Gastrocnemius medialis (tissue), 4 donors: ENCODE measurements around the gene GYPC.

Experiments used
- CTCF ChIP-seq, 5 experiments: fragments of 450-650 bp in 3 of 5; fragments of 200-600 bp in 2 of 5; sonication (generic) in 2 of 5; IDR thresholded peaks in 4 of 5; conservative IDR thresholded peaks in 1 of 5; 1 replicate in 4 of 5; 2 replicates in 1 of 5; pipeline ENCODE4 v1.5.1; 2016 to 2019; ENCODE audit warnings: antibody characterized with exemption in 5 of 5, mild to moderate bottlenecking in 3 of 5, moderate library complexity in 3 of 5
- POLR2A ChIP-seq, 2 donors: fragments of 450-650 bp; IDR thresholded peaks; one replicate each; pipeline ENCODE4 v1.6.1; 2017; ENCODE audit warnings: antibody characterized with exemption in 2 of 2, mild to moderate bottlenecking in 2 of 2, moderate library complexity in 2 of 2

- no peak for TF ChIP-seq CTCF (IDR thresholded peaks at IDR 0.05 in 4 of 5, conservative IDR thresholded peaks at IDR 0.05 in 1 of 5)
- TF ChIP-seq POLR2A (IDR thresholded peaks at IDR 0.05), result no peak
Measured at GRCh38 chr2:126614524-126615227, 41.3 kb upstream of the GYPC start.
